Stimulated activated CD4-positive, alpha-beta T cell treated with anti-CD3 and anti-CD28 coated beads, Interleukin-4, amount 100 ng/mL, for 1 hour (primary cell): ENCODE results near the gene UBE2V1.
A peak's percentile ranks its signal among the peaks of the same experiment; 100 is the strongest.
"Not testable (repeated sequence)": the region's sequence is repeated elsewhere in the genome, so short reads cannot be mapped to it uniquely, and the experiment has no call there.

Experiments
- DNase-seq: peaks from one replicate; pipeline ENCODE4 v3.0.0-alpha.2; 2020

Gene UBE2V1

GRCh38 chr20:50112512-50113419, at the start of gene UBE2V1:
TSS of gene UBE2V1 (minus strand) at chr20:50113150. CDS start at chr20:50113128, 22 bp downstream.
- peak; percentile 88 for DNase-seq

GRCh38 chr20:50161494-50161893, 48.5 kb upstream of the UBE2V1 start:
- DNase-seq: not testable (repeated sequence)

- peak; percentile 83 for DNase-seq
Observed at GRCh38 chr20:50153500-50154377, 40.8 kb upstream of the UBE2V1 start, which contains the start of gene PEDS1. TSS of gene PEDS1 (minus strand) at chr20:50153723. CDS start at chr20:50153637, 86 bp downstream.

GRCh38 chr20:50153153-50153499, 40.2 kb upstream of the UBE2V1 start:
- no peak for DNase-seq

- no peak for DNase-seq
Observed at GRCh38 chr20:50152394-50153152, 39.6 kb upstream of the UBE2V1 start.

- DNase-seq: no peak
Observed at GRCh38 chr20:50151034-50151743, 38.2 kb upstream of the UBE2V1 start.

- DNase-seq: no peak
Observed at GRCh38 chr20:50149481-50150254, 36.7 kb upstream of the UBE2V1 start.

GRCh38 chr20:50146732-50147662, 34.0 kb upstream of the UBE2V1 start:
- DNase-seq: peak; percentile 74

- DNase-seq: no peak
Observed at GRCh38 chr20:50146214-50146613, 33.3 kb upstream of the UBE2V1 start.

- DNase-seq: no peak
Observed at GRCh38 chr20:50145566-50145965, 32.6 kb upstream of the UBE2V1 start.

GRCh38 chr20:50144362-50144761, 31.4 kb upstream of the UBE2V1 start:
- DNase-seq: no peak

- no peak for DNase-seq
Observed at GRCh38 chr20:50142812-50143211, 29.9 kb upstream of the UBE2V1 start.

GRCh38 chr20:50141811-50142561, 29.0 kb upstream of the UBE2V1 start:
- no peak for DNase-seq

- DNase-seq: no peak
Observed at GRCh38 chr20:50141018-50141675, 28.2 kb upstream of the UBE2V1 start.

- no peak for DNase-seq
Observed at GRCh38 chr20:50140339-50140859, 27.4 kb upstream of the UBE2V1 start.

GRCh38 chr20:50138479-50139393, 25.8 kb upstream of the UBE2V1 start:
- no peak for DNase-seq

- no peak for DNase-seq
Observed at GRCh38 chr20:50138120-50138478, 25.1 kb upstream of the UBE2V1 start.

GRCh38 chr20:50137702-50138101, 24.8 kb upstream of the UBE2V1 start:
- not testable (repeated sequence) for DNase-seq
